ENCODE measurements around the gene RELN.
"Not testable (repeated sequence)": the region's sequence is repeated elsewhere in the genome, so short reads cannot be mapped to it uniquely, and the experiment has no call there.

The RELN gene

DNA sequence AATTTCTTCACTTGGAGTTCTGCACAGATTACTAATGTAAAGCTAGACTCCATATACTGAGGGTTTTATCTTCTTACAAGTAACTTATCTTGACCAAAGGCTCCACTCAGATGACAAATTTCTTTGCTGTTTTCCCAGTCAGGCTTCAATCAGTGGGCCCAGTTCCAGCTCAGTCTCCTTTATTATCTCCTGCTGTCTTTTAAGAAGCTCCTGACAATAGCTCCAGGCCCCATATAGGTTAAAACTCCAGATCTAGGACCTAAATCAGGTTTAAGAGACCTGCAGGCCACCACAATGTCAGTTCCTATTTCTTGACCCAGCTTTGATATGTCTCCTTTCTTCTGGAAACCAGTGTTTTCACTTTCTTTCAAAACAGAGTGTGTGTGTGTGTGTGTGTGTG is 165.2 kb downstream of the RELN start:
- no peak for DNase-seq

DNA sequence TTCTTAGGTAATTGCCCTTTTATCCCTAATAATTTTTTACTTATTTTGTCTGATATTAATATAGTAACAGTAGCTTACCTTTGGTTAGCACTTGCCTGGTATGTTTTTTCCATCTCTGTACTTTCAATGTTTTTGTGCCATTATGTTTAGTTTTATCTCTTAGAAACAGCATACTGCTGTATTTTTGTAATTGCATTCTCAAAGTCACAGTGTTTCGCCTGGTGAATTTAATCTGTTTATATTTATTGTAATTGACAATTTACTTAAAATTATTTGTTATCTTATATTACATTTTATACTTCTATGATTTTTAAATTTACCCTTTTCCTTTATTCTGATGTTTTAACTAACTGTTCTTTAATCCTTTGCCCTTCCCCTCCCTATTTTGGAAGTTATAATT is 166.4 kb downstream of the RELN start:
- DNase-seq: no peak

DNA sequence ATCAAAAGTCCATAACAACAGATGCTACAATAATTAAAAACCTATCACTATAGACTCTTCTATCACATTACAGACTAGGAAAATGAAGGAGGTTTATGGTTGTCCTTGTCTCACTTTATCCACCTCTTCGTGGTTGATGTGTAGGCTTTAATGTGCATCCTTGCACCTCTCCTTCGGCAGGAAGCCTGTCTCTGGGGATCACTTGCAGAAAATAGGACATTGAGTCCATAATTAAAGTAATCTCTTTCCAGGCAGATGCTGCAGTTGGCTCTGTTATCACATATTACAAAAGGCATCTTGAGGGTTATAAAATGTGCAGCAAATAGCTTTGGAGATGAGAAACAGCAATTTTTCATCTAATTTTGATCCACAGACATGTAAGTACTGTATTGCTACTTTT is 168.4 kb downstream of the RELN start:
- DNase-seq: no peak

DNA sequence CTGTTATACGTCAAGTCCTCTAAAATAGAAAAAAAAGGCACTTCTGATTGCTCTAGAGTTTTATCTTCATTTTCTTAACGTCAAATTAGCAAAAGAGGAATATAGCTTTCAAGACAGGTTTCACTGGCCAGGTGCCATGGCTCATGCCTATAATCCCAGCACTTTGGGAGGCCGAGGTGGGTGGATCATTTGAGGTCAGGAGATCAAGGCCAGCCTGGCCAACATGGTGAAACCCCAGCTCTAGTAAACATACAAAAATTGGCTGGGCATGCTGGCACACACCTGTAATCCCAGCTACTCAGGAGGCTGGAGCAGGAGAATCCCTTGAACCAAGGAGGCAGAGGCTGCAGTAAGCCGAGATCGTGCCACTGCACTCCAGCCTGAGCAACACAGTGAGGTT is 173.5 kb downstream of the RELN start:
- DNase-seq: not testable (repeated sequence)

DNA sequence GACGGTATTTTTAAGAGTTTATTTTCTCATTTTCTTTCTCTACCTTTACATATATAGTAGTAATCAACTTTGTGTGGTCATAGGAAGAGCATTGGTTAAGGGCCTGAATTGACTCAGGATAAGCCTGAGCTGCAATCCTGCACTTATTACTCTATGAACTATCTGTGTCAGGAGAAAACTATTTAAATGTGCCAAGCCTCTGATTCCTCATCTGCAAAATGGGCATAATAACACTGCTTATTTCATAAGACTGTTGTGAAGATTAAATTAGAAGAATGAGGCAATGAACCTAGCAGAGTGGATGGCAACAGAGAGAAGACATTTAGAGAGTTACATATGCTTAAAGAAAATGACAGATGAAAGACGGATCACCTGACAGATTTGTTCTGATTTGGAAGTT is 175.5 kb downstream of the RELN start:
- no peak for DNase-seq

DNA sequence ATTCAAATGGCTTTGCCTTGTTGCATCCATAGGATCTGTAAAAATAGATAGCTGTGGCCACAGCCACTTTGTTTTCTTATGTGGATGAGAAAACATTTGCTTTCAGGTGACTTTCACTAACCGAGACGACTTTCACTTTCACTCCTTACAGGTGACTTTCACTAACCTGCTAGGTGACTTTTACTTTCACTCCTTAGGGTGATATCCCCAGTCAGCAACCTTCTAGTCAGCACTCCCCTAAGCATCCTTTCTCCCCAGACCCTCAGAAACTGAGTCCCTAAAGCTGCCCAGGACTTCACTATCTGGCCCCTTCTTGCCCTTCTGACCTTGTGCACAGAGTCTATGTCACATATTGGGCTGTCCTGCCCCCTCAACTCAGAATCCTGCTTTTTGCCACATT is 177.5 kb downstream of the RELN start:
- DNase-seq: no peak

DNA sequence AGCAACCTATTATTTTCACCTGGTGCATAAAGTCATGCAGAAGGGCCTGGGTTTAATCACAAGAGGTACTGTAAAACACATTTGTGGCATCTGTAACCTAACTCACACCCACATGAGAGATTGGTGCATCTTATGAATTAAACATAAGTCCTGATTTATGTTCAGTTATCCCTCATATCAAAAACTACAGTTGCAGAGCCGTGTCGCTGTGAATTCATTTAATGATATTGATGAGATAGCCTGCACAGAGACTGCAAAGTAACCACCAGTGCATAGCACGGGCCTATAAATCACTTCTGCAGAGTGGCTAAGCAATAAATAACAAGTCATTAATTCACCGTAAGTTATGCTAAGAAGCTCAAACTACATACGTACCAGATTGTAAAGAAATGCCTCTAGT is 178.2 kb downstream of the RELN start:
- DNase-seq: no peak

DNA sequence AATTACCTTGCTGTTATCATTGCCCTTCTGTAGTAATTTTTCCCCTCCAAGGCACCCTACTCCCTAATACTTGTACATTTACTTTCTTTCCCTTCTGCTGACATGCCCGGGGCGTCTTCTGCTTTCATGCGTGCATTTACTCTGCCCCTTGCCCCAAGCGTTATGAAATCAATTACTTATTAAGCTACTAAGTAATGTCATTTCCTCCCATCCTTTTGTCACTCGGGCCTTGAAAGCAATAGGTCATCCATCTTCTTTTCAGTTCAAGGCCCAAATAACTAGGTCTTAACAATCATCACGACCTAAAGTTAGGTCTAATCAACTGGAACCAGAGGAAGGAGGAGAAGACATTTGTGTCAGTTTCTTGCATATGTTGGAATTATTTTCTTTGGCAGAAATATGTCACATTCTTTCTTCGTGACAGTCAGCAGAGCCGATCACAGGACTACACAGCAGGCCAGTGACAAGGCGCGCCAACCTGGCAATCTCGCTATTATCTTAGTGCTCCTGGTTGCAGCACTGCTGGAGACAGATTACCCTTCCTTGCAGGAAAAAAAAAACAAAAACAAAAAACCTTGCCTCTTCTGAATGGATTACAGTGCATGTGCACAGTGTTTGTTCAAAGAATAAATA is 179.2 kb downstream of the RELN start:
- no peak for DNase-seq

DNA sequence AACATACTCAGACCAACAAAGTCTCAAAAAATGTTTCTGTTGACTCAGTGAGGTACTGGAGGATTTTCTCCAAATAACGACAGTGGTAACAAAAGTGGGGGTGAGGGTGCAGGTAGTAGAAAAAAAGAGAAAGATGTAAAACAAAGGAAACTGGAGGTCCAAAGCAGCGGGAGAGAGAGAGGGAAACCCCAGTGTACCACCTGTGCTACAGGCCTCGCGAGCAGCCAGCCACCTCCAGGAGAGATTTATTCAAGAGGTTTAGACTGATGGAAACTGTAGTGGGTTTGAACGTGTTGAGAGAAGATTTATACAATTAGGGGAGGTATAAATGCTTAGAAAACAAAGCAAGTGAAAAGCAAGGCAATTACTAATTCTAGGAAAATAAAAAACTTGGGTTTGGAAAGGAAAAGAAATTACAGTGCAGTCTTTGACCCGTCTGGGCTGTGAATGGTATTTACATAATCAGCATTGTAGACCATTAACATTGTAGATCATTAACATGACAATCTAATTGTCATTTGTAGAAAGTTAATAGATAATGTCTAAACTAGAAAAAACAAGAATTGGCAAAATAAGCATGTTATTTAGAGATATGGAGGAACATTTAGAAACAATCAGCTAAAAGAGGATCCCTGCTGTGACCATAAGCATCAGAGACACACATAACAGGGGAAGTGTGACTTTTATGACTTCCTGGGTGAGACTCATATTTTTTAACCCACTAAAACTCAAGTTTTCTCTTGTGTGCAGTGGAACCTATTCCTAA is 180.0 kb downstream of the RELN start:
- no peak for DNase-seq

DNA sequence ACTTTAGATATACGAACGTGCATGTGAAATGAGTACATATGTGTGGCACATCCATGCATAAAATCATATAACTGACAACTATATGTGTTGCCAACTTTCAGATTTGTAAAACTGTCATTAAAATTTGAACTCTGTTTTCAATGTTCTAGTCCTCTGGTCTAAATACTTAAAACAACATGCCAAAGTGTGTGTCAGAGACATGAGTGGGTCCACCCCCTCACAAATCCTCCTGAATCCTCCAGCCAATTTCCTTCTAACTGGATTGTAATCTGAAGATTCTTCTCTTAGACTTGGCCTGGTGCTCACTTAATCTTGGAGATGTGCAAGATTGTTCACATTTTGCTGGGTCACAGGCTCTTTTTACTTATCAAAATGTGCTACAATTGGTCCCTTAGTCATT is 184.1 kb downstream of the RELN start:
- DNase-seq: no peak

DNA sequence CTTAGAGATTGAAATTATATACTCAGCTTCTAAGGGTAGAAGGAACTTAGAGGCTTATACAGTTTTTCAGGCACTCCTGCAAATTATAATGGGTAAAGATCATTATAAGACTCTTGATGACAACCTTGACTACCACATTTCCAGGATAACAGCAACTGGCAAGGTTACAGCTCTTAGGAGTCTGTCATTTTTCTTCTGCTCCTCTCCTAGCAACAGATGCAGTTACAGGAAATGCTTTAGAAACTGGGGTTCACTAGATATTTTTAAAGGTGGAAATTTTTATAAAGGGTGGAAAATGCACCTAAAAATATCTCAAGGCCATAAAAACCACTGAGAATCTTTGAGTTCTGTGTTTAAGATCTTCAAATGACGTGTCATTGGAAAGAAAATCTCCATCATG is 185.8 kb downstream of the RELN start:
- no peak for DNase-seq

DNA sequence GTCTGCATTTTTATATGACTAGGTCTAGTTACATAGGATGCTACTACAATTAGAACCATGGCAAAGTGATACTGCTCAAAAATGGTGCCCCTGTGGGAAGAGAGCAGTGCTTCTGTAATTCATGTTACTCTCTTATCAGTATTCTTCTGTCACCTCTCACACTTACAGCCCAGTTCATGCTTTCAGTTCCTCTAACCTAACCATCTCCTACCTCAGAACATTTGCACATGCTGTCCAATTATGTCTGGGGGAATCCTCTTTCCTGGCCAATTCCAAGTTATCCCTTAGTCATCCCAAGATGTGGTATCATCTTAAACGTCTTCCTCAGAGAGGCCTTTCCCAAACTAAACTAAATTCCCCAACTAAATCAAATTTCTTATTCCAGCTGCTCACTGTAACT is 190.2 kb downstream of the RELN start:
- DNase-seq: no peak

DNA sequence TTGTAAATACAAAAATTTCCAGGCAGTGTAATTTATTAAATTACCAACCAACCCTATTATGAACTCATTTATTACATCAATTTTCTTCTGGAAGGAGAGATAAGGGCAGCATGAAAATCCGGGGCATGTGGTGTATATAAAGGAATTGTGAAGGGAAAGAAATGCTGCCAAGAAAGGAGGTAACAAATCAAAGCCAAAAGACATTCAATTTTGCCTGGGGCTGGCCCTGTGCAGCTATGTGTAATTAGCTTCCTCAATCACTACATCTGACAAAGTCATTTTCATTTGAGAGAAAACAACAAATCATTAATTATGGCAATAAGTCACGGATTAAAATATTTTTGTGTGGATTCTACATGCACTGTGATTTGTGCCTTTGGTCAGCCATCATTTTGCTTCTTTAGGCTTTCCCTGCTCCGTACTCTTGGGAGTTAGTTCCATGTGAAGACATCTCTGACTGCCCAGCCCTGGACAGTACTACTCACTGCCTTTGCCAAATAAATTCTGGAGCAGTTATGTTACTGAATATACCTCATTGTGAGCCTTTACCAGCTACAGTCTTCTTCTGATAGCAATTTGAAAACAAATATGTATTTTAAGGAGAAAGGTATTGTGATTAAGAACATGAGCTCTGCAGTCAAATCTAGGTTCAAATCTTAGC is 191.7 kb downstream of the RELN start:
- DNase-seq: no peak

DNA sequence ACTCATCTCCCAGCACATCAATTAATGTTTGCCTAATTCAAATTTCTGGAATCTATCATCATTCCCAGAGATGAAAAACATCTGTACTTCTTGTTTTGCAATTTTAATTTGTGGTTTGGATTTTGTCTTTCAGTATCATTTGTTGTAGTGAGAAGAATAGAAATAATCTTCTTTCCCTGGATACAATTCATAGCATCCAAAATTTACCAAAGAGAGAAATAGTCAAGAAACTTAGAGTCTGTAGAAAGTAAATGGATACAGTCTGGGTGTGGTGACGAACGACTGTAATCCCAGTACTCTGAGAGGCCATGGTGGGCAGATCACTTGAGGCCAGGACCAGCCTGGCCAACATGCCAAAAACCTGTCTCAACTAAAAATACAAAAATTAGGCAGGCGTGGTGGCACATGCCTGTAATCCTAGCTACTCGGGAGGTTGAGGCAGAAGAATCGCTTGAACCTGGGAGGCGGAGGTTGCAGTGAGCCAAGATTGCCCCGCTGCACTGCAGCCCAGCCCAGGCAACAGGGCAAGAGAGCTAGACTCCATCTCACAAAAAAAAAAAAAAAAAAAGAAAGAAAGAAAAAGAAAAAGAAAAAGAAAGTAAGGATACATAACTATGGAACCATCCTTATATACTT is 193.0 kb downstream of the RELN start:
- no peak for DNase-seq

DNA sequence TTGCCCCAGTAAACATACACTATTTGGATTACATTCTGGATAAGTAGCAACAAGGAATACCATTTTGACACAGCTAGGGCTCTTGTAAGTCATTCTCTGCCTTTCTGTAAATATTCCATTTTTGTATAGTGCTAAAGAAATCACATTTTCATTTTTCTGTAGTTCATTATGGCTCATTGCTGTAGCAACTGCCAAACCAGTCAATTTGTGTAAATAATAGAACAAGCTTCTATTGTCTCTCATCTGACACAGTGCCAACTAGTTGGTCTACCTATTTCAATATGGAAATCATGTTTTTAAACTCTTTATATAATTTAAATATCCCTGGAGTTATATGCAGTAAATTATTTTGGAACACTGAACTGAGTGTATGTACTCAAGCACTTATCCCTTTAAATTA is 193.7 kb downstream of the RELN start:
- no peak for DNase-seq

DNA sequence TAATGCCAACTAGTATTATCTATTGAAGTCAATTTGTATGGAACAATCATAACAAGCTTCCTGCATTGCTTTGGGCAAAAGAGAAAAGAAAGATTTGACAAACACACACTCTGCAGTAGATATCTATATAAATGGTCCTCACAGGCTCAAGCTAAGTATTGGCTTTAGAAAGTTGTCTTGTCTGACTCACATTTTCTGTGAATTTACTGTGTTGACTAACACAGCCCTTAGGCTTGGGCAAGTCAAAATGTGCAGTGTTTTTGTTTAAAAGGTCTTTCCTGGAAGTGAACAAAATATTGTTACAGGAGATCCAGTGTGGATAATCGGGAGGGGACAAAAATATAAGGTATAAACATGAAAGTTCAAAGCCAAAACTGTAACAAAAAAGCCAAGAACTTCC is 194.4 kb downstream of the RELN start:
- DNase-seq: no peak

DNA sequence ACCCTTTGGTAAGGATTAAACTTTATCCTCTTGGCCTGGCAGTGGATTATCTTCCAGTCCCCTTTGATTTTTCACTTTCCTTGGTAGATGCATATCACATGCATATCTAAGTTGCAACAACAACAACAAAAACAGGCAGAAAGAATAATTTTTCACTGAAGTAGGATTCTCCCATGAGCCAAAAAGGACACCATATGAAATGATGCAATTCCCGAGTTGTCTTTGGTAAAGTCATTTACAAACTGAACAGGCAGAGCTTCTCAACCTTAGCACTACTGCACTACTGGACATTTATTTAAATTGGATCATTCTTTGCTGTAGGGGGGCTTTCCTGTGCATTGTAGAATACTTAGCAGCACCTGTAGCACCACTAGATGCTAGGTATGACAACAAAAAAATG is 195.0 kb downstream of the RELN start:
- no peak for DNase-seq

DNA sequence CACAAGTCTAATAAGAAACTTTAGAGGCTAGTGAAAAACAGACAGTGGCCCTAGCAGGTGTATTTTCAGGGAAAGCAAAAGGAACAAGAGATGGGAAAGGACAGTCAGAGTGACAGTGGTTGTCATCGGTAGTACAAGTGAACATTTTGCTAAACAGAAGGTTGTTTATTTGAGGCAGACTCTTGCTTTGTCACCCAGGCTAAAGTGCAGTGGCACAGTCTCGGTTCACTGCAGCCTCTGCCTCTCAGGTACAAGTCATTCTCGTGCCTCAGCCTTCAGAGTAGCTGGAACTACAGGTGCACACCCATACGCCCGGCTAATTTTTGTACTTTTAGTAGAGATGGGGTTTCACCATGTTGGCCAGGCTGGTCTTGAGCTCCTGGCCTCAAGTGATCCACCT is 195.8 kb downstream of the RELN start:
- DNase-seq: no peak

DNA sequence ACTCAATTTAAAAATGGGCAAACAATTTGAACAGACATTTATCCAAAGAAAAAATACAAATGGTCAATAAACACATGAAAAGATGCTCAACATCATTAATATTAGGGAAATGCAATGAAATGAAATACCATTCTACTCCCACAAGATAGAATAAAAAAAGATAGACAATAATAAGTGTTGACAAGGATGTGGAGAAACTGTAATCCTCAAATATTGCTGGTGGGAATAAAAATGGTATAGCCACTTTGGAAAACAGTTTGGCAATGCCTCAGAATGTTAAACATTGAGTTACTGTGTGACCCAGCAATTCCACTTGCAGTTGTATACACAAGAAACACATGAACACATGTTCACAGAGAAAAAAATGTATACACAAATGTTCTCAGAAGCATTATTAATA is 197.6 kb downstream of the RELN start:
- DNase-seq: no peak

DNA sequence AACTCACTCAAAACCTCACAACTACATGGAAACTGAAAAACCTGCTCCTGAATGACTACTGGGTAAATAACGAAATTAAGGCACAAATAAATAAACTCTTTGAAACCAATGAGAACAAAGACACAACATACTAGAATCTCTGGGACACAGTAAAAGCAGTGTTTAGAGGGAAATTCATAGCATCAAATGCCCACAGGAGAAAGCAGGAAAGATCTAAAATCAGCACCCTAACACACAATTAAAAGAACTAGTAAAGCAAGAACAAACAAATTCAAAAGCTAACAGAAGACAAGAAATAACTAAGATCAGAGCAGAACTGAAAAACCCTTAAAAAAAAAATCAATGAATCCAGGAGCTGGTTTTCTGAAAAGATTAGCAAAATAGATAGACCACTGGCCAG is 202.4 kb downstream of the RELN start:
- DNase-seq: not testable (repeated sequence)

DNA sequence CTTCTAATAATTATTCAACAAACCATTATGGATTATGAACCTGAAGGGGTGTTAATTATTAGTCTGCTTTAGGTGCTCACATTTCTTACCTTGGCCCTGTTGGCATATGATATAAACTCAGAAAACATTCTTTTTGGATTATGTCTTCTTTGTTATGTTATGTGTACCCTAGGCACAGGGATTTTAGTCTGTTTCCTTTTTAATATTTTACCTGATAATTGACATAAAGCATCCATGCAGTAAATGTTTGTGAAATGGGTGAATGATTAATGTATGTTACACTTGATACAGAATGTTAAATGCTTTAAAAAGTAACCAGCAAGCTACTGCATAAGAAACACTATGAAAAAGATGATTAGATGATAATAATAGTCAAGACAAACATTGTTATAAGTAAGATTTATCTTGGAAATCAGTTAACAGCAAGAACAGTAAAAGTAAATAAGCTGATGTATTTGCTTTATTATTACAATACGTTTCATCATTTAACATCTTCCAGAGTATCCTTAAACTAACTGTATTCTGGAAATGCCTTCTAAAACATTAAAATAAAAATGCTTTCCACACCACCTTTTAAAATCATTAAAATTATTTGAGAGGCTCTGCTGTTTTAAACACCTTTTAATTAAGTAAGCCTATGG is 204.7 kb downstream of the RELN start:
- no peak for DNase-seq

DNA sequence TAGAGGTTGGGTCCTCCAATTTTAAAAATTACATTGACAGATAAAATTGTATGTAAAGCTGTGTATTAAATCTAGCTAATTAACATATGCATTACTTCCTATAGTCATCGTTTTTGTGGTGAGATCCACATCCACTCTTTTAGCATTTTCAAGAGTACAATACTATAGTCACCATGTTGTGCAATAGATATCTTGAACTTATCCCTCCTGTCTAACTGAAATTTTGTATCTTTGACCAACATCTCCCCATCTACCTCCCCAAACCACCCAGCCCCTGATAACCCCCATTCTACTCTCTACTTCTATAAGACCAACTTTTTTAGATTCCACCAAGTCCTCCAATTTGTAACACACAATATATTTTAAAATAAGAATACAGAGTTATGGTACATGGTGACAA is 208.0 kb downstream of the RELN start:
- DNase-seq: no peak

DNA sequence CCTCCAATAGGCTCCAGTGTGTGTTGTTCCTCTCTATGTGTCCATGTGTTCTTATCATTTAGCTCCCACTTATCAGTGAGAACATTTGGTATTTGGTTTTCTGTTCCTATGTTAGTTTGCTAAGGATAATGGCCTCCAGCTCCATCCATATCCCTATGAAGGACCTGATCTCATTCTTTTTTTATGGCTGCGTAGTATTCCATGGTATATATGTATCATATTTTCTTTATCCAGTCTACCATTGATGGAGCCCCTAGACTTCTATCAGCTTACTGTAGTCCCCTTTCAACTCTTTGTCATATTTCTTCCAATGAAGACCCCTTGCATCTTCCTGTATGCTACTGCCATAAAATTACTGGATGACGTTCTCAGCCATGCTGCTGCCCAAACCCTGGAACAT is 208.9 kb downstream of the RELN start:
- DNase-seq: not testable (repeated sequence)
